HFF-Myc (cell line): ENCODE data around the gene TRIM52.
A peak's percentile ranks its signal among the peaks of the same experiment; 100 is the strongest.

Source experiments
- DNase-seq: peaks from one replicate; pipeline ENCODE4 v3.0.0-alpha.2; 2011; ENCODE audit warnings: low read depth; ENCODE audit errors: extremely low read depth
- H3K4me3 ChIP-seq: replicated peaks from 2 replicates; pipeline ENCODE4 v1.5.1; 2011; ENCODE audit warnings: low read depth, mild to moderate bottlenecking, control low read depth, low read length
- TF ChIP-seq, protein P1 (sequence below): IDR thresholded peaks from 2 replicates; pipeline ENCODE4 v1.5.1; 2012; ENCODE audit warnings: mild to moderate bottlenecking, low read depth, low read length, control low read depth; ENCODE audit errors: missing control alignments

Gene TRIM52

DNA sequence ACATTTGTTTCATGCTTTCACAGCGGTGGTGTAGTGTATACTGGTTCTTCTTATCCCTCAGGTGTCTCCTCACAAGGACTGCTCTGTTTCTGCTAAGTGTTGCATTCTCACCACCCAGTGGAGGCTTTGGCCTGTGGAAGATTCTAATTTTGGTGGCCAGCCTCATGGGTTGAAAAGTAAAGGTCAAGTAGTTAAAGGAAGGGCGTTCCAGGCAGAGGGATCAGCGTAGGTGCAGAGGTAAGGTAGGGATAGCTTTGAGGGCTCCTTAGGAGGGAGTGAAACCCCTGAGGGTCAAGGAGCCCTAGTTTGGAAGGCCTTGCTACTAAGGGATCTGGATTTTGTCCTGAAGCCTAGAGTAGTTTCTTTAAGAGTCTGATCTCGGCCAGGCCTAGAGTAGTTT is 12.7 kb downstream of the TRIM52 start:
- DNase-seq: no peak
- H3K4me3 ChIP-seq: peak overlapping the region; percentile 98
- TF ChIP-seq, protein P1, sequence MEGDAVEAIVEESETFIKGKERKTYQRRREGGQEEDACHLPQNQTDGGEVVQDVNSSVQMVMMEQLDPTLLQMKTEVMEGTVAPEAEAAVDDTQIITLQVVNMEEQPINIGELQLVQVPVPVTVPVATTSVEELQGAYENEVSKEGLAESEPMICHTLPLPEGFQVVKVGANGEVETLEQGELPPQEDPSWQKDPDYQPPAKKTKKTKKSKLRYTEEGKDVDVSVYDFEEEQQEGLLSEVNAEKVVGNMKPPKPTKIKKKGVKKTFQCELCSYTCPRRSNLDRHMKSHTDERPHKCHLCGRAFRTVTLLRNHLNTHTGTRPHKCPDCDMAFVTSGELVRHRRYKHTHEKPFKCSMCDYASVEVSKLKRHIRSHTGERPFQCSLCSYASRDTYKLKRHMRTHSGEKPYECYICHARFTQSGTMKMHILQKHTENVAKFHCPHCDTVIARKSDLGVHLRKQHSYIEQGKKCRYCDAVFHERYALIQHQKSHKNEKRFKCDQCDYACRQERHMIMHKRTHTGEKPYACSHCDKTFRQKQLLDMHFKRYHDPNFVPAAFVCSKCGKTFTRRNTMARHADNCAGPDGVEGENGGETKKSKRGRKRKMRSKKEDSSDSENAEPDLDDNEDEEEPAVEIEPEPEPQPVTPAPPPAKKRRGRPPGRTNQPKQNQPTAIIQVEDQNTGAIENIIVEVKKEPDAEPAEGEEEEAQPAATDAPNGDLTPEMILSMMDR: no peak

DNA sequence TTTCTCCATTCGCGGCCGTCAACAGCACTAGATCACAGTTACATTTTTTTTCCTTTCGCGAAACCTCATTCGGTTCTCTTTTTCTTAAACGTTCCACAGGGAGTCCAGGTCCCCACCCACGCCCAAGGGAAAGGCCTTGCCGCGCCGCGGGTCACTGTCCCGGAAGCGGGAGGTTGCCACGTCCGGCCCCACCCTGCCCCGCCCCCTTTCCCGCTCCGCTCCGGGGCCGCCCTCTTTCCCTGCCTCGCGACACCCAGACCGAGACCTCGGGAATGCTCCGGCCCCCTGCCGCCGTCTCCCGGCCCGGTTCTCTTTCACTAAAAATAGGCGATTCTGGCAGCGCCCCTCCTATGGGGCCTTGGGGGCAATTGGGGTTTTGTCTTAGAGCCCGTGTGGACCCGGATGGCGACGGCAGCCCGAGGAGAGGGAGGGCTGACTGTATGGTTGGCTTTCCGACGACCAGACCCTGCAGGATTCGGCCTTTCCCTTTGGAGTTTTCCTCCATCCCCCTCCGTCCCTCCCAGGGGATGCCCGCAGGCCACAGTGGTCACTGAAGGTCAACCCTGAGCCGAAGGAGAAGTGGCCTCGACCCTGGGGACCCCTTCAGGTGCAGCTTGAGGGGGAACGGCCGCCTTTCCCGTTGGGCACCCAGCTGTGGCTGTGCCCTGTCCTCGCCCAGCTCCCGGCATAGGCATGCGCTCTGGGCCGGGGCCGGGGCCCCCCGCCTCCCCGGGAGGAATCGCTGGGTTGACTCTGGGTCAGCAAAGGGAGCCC is 14.5 kb downstream of the TRIM52 start:
- TF ChIP-seq, protein P1: no peak
- DNase-seq: no peak
- H3K4me3 ChIP-seq: peak overlapping the region; percentile 98

GRCh38 chr5:181245427-181246275 is 15.3 kb downstream of the TRIM52 start:
- peak overlapping the region; percentile 98 for H3K4me3 ChIP-seq
- TF ChIP-seq, protein P1: no peak
- no peak for DNase-seq

- DNase-seq: no peak
These were observed 17.2 kb downstream of the TRIM52 start, which contains the start of gene RACK1 for GRCh38 chr5:181243564-181244343. Gene RACK1, minus strand, starts transcription at chr5:181243906. Its CDS starts 106 bp downstream, at chr5:181243800.

GRCh38 chr5:181243018-181243563 is 17.9 kb downstream of the TRIM52 start:
- no peak for DNase-seq
- TF ChIP-seq, protein P1: no peak
- peak overlapping the region; percentile 75 for H3K4me3 ChIP-seq

More at GRCh38 chr5:181243564-181244343, 17.2 kb downstream of the TRIM52 start, which contains the start of gene RACK1:
- TF ChIP-seq, protein P1: no peak
- H3K4me3 ChIP-seq: peak within 1 kb of the TSS; percentile 75

DNA sequence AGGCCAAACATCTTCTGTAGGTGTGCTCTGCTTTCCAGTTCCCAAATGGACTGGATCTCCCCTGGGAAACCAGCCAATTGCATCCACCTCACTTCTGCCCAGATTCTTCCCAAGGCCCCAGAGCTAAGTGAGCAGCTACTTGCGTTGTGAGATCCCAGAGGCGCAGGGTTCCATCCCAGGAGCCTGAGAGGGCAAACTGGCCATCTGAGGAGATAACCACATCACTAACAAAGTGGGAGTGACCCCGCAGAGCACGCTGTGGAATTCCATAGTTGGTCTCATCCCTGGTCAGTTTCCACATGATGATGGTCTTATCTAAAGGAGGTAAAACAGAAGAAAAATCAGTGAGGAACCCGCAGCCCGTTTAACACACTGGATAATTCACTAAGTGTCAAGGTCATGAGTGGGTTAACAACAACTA is 18.9 kb downstream of the TRIM52 start:
- TF ChIP-seq, protein P1: no peak
- peak overlapping the region; percentile 75 for H3K4me3 ChIP-seq
- no peak for DNase-seq
